CD1c-positive myeloid dendritic cell (primary cell): ENCODE measurements around the gene TAF1A.

Experiments used
- DNase-seq: peaks from one replicate; pipeline ENCODE4 v3.0.0-alpha.2; 2016; ENCODE audit errors: extremely low spot score

Gene TAF1A

GRCh38 chr1:222596696-222597095 is 7.0 kb upstream of the TAF1A start:
- no peak for DNase-seq

GRCh38 chr1:222594789-222595188 is 5.1 kb upstream of the TAF1A start:
- no peak for DNase-seq

GRCh38 chr1:222592171-222592570 is 2.4 kb upstream of the TAF1A start:
- DNase-seq, result no peak

- no peak for DNase-seq
Observed at GRCh38 chr1:222588135-222588534, 1.6 kb downstream of the TAF1A start.

- no peak for DNase-seq
Observed at GRCh38 chr1:222586842-222587241, 2.9 kb downstream of the TAF1A start.

GRCh38 chr1:222583079-222583478 is 6.7 kb downstream of the TAF1A start:
- DNase-seq, result peak; percentile 56

GRCh38 chr1:222582099-222582774 is 7.5 kb downstream of the TAF1A start:
- DNase-seq, result no peak

- DNase-seq, result no peak
Observed at GRCh38 chr1:222579316-222579715, 10.4 kb downstream of the TAF1A start.

- no peak for DNase-seq
Observed at GRCh38 chr1:222570837-222571236, 18.9 kb downstream of the TAF1A start.

- no peak for DNase-seq
Observed at GRCh38 chr1:222561656-222562055, 28.1 kb downstream of the TAF1A start.

GRCh38 chr1:222557574-222557973 is 32.2 kb downstream of the TAF1A start:
- no peak for DNase-seq

- no peak for DNase-seq
Observed at GRCh38 chr1:222557148-222557547, 32.6 kb downstream of the TAF1A start.

GRCh38 chr1:222555992-222556615 is 33.6 kb downstream of the TAF1A start:
- DNase-seq, result no peak

- no peak for DNase-seq
Observed at GRCh38 chr1:222554177-222554576, 35.6 kb downstream of the TAF1A start.

- DNase-seq, result no peak
Observed at GRCh38 chr1:222552882-222553281, 36.9 kb downstream of the TAF1A start.

GRCh38 chr1:222547944-222548671 is 41.6 kb downstream of the TAF1A start, which contains the start of gene HHIPL2:
HHIPL2 (minus strand) TSS chr1:222548104; CDS start chr1:222548044, 60 bp downstream.
- no peak for DNase-seq

GRCh38 chr1:222547260-222547614 is 42.5 kb downstream of the TAF1A start:
- DNase-seq, result no peak

GRCh38 chr1:222546548-222547259 is 43.0 kb downstream of the TAF1A start:
- no peak for DNase-seq

GRCh38 chr1:222546091-222546490 is 43.6 kb downstream of the TAF1A start:
- no peak for DNase-seq

GRCh38 chr1:222543817-222544216 is 45.9 kb downstream of the TAF1A start:
- no peak for DNase-seq

- no peak for DNase-seq
Observed at GRCh38 chr1:222540598-222540995, 49.1 kb downstream of the TAF1A start.

GRCh38 chr1:222539951-222540597 is 49.7 kb downstream of the TAF1A start:
- no peak for DNase-seq
